ENCODE measurements around the gene TRPM3. TPM values are rescaled to one million over a fixed set of nuclear protein-coding genes. Genes with fewer than 3 reads are reported as not detected.

TRPM3 gene
- total RNA-seq, 2 experiments from 2014 or later: not detected

DNA sequence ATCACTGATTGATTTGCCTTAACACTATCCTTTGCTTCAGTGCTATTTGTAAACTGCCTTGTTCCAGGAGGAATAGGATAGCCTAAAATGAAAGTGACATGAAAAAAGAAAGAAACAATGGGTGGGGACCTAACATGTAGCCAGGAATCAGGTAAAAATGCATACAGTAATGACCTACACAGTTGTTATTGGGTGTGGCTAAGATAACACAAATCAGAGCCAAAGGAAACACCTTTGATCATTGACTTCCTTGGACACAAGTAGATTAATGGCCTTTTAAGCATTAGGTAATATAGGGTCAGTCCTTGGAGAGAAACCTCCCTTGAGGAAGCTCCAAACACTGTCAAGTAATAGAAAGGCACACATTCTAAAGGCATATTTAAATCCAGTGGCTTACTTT, 220.4 kb downstream of the TRPM3 start:
- ChIA-PET POLR2A (no interaction called here), CTCF (no interaction called here)
- no peaks in the 10 kb centered on the region for H3K27me3 Mint-ChIP-seq
- intact Hi-C loops (cut with micrococcal nuclease): no loop called here
- no peak overlapping the region for H3K4me3 Mint-ChIP-seq
- H3K27ac Mint-ChIP-seq: no peak overlapping the region
- DNase-seq: no peak
- no peaks in the 10 kb centered on the region for H3K9me3 Mint-ChIP-seq
- no peaks in the 10 kb centered on the region for H3K36me3 Mint-ChIP-seq
- H3K4me1 Mint-ChIP-seq (ENCODE audit: low read depth): no peaks in the 10 kb centered on the region

DNA sequence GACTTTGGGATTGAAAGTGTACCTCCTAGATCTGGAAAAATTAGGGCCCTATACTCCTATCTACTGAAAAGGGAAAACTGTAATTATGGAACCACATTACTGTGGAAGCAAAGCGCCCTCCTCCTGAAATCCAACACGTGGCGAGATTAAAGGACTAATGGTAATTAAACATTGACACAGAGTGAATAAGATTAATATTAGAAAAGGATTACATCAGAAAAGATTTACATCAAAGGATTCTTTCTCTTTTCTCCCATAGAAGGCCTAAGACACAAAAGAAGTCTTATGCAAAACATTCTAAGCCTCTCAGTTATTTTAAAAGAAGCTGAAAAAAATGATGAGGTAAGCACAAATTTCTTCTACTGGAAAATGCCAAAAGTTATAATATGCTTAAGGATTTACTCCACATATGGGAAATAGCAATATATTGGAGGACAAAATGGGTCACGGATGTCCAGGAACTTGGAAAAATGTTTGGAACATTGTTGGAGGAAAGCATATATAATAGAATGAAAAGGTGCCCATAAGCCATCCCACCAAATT, 227.8 kb downstream of the TRPM3 start:
- ChIA-PET CTCF (no interaction called here), POLR2A (no interaction called here)
- intact Hi-C loops (cut with micrococcal nuclease): no loop called here
- Mint-ChIP-seq H3K27me3 (peaks cover 1% of the 10 kb centered on the region), H3K27ac (no peak overlapping the region), H3K36me3 (no peaks in the 10 kb centered on the region), H3K4me3 (no peak overlapping the region), H3K4me1 (ENCODE audit: low read depth) (no peaks in the 10 kb centered on the region), H3K9me3 (no peaks in the 10 kb centered on the region)
- no peak for DNase-seq

DNA sequence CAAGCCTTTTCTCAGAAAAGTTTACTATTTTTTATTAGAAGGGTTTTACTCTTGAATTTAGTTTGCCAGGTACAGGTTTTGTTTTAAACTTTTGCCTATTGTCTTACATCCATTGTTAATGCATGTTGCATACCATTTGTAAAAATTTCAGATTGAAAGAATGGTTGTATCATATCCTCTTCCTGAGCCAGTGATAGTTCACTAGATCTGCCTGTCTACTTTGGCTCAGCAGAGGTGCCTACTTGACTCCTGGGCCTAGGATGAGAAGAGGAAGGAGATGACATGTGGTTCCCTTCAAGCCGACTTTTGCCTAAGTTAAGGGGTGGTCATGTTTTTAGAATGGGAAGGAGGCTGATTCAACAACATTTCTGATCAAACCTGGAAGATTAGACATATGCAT, 232.9 kb downstream of the TRPM3 start:
- ChIA-PET POLR2A (no interaction called here), CTCF (no interaction called here)
- no peaks in the 10 kb centered on the region for H3K4me1 Mint-ChIP-seq (ENCODE audit: low read depth)
- peaks cover 4% of the 10 kb centered on the region for H3K27me3 Mint-ChIP-seq
- no peak overlapping the region for H3K4me3 Mint-ChIP-seq
- H3K36me3 Mint-ChIP-seq: no peaks in the 10 kb centered on the region
- no peak for DNase-seq
- intact Hi-C loops (cut with micrococcal nuclease): no loop called here
- H3K27ac Mint-ChIP-seq: no peak overlapping the region
- H3K9me3 Mint-ChIP-seq: no peaks in the 10 kb centered on the region

DNA sequence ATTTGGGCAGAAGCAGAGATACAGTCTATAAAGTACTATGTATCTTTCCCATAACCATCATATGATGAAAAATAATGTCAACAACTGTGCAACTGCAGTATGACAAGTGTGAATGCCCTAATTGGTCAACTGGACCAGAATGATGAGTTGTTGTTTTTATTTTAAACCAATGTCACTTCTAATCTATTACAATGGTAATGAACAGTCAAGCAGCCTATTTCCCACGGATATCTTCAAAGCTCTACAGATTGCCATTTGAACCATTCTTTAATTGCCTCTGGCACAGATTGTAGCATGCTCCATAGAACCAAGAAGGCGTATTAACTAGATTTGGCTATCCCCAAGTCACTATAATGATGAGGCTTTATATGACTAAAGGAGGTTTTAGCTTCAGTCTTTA, 233.6 kb downstream of the TRPM3 start:
- Mint-ChIP-seq H3K4me1 (ENCODE audit: low read depth) (no peaks in the 10 kb centered on the region), H3K4me3 (no peak overlapping the region), H3K27me3 (peaks cover 4% of the 10 kb centered on the region), H3K9me3 (no peaks in the 10 kb centered on the region), H3K36me3 (no peaks in the 10 kb centered on the region), H3K27ac (no peak overlapping the region)
- CTCF ChIA-PET: no interaction called here
- DNase-seq: no peak
- intact Hi-C loops (cut with micrococcal nuclease): no loop called here
- POLR2A ChIA-PET: no interaction called here

DNA sequence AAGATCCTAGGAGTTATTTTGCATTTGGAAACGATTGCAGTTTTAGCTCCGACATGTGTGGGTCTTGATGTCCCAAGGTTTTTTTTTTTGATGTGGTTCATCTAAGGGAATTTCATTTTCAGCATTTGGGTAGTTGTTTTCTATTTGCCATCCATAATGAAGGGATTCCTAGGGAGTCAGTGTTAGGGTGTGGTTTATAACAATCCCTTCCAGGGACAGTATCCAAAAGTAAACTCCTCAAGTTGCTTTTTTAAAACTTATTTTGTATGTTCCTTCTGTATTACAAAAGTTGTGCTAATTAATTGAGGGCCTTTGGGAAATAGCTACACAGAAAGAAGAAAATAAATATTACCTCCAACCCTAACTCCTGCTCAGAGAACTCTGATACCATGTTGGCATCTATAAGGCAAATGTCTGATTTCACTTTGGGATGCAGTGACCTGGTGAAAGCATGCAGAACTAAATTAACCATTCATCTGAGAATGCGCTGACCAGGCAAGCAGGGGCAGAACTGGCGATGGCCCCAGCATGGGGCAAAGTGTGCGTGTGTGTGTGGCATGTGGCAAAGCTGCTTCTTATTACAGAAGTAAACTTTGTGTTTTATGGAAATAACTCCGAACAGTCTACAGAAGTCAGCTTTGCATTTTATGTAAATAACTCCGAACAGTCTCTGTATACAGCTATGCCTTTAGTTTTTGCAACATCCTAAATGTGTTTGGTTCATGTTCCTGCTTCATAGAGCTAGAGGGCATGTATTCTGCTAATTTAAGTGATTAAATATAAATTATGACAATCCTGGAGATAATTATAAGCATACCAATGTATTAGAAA, 237.2 kb downstream of the TRPM3 start:
- Mint-ChIP-seq H3K27ac (no peak overlapping the region), H3K9me3 (no peaks in the 10 kb centered on the region), H3K27me3 (peaks cover 4% of the 10 kb centered on the region), H3K4me1 (ENCODE audit: low read depth) (no peaks in the 10 kb centered on the region), H3K36me3 (no peaks in the 10 kb centered on the region), H3K4me3 (no peak overlapping the region)
- ChIA-PET POLR2A (no interaction called here), CTCF (no interaction called here)
- DNase-seq: no peak
- intact Hi-C loops (cut with micrococcal nuclease): no loop called here

DNA sequence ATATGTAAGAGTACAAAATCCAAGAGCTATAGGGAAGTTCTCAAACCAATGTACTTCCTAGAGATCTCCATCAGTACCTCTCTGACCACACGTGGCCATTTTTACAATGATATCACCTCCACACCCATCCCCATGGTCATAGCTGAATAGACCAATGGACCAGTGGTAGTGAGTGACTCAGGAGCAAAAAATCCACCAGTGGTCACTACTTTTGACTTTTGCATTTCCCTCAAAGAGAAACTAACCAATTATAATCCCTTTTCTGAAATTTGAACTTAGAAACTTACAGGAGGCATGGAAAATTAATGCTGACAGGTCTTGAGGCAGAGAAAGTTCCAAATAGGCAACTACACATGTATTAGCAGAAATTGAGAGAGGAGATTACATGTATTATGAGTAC, 238.4 kb downstream of the TRPM3 start:
- Mint-ChIP-seq H3K27ac (no peak overlapping the region), H3K36me3 (no peaks in the 10 kb centered on the region), H3K27me3 (no peaks in the 10 kb centered on the region), H3K4me3 (no peak overlapping the region), H3K4me1 (ENCODE audit: low read depth) (no peaks in the 10 kb centered on the region), H3K9me3 (no peaks in the 10 kb centered on the region)
- POLR2A ChIA-PET: no interaction called here
- no peak for DNase-seq
- intact Hi-C loops (cut with micrococcal nuclease): no loop called here
- CTCF ChIA-PET: no interaction called here

DNA sequence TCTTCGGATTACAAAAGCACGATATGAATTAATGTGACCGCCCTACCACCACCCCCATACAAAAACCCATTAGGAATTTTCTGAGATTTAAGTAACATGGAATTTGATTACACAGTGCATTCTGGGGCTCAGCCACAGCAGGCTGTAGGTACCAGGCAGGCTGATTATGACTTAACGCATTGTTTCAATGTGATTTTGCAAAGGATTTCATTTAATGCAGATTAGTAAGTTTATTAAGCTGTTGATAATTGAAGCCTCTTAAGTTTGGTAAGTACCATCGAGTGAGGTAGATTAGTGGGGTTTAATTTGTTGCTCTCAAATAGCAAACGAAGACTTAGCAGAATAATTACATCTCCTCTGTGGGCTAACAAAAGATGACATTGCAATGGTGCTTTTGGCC, 240.1 kb downstream of the TRPM3 start:
- DNase-seq: no peak
- Mint-ChIP-seq H3K4me1 (ENCODE audit: low read depth) (no peaks in the 10 kb centered on the region), H3K36me3 (no peaks in the 10 kb centered on the region), H3K9me3 (no peaks in the 10 kb centered on the region), H3K27me3 (no peaks in the 10 kb centered on the region), H3K4me3 (no peak overlapping the region), H3K27ac (no peak overlapping the region)
- intact Hi-C loops (cut with micrococcal nuclease): no loop called here
- ChIA-PET POLR2A (no interaction called here), CTCF (no interaction called here)

DNA sequence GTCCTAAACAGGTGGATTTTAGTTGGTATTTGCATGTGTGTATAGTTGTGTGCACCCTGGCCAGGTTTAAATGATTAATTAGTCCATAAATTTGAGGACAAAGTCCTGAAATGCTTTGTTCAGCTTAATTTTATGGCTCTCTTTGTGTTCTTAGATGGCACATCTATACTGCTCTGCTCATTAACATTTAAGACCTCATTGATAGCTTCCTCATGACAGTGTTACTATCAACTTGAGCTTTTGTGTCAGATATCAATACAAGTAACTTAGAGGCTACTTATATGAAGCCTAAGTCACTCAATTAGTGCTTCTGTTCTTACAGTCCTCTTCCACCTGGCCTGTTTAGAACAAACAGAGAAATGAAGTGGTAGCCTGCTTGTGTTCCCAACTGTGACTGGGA, 240.9 kb downstream of the TRPM3 start:
- Mint-ChIP-seq H3K36me3 (no peaks in the 10 kb centered on the region), H3K4me1 (ENCODE audit: low read depth) (no peaks in the 10 kb centered on the region), H3K9me3 (no peaks in the 10 kb centered on the region), H3K4me3 (no peak overlapping the region), H3K27ac (no peak overlapping the region), H3K27me3 (no peaks in the 10 kb centered on the region)
- intact Hi-C loops (cut with micrococcal nuclease): no loop called here
- POLR2A ChIA-PET: no interaction called here
- no peak for DNase-seq
- CTCF ChIA-PET: interaction anchor here (0.6 kb wide), 1 partner anchor 42 kb away, joined by 3 read pairs; no protein-coding TSS in a partner anchor

DNA sequence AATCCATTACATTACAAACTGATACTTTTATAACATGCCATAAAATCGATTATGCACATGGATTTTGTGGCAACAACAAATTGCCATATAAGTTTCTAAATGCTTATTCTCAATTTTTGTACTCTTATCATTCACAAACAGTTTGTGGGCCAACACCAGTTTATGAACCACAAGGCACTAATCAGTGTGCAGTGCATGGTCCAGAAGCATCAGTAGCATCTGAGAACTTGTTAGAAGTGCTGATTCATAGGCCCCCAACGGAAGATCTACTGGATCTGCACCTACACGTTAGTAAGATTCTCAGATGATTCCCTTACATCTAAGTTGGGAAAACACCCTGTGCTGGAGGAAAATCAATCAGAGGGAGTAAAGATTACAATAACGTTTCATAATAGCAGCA, 242.8 kb downstream of the TRPM3 start:
- POLR2A ChIA-PET: no interaction called here
- no peaks in the 10 kb centered on the region for H3K4me1 Mint-ChIP-seq (ENCODE audit: low read depth)
- CTCF ChIA-PET: no interaction called here
- H3K27me3 Mint-ChIP-seq: no peaks in the 10 kb centered on the region
- no peak overlapping the region for H3K27ac Mint-ChIP-seq
- no peaks in the 10 kb centered on the region for H3K36me3 Mint-ChIP-seq
- no peak for DNase-seq
- intact Hi-C loops (cut with micrococcal nuclease): no loop called here
- H3K4me3 Mint-ChIP-seq: no peak overlapping the region
- no peaks in the 10 kb centered on the region for H3K9me3 Mint-ChIP-seq

DNA sequence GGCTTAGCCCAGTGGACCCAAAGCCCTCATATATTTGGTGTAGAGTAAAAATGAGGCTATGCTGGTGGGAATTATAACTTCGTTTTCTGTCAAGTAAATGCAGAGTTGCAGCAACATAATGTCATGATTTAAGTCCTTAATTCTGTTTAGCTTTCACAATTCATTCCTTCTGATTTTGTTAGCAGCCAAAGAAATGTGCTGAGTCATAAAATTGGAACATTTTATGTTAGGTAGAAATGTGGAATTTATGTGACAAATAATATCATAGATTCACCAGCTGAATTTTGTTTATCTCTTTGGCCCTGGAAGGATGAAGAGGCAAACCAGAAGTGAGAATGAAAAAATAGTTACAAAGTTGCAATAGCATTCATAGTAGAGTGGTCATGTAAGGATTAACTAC, 247.0 kb downstream of the TRPM3 start:
- no peak for DNase-seq
- no peaks in the 10 kb centered on the region for H3K27me3 Mint-ChIP-seq
- H3K36me3 Mint-ChIP-seq: no peaks in the 10 kb centered on the region
- POLR2A ChIA-PET: no interaction called here
- intact Hi-C loops (cut with micrococcal nuclease): no loop called here
- CTCF ChIA-PET: no interaction called here
- H3K4me1 Mint-ChIP-seq (ENCODE audit: low read depth): no peaks in the 10 kb centered on the region
- no peak overlapping the region for H3K4me3 Mint-ChIP-seq
- no peaks in the 10 kb centered on the region for H3K9me3 Mint-ChIP-seq
- no peak overlapping the region for H3K27ac Mint-ChIP-seq

DNA sequence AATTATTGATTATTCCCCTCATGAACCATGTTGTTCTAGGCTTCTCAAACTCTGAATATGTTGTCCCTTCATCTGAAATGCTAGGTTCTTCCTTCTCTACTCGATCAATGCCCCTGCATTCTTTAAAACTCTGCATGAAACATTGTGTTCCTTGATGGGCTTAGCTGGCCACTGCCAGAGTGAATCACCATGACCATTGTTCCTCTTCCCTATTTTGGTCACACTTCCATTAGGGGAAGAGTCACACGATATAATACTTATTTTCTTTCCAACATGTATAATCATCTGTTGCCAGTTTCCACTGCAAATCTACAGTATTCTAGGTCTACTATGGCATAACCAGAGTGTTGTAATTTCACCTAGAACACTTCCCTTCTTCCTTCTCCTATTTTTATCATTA, 247.9 kb downstream of the TRPM3 start:
- no peaks in the 10 kb centered on the region for H3K4me1 Mint-ChIP-seq (ENCODE audit: low read depth)
- POLR2A ChIA-PET: no interaction called here
- CTCF ChIA-PET: no interaction called here
- H3K36me3 Mint-ChIP-seq: no peaks in the 10 kb centered on the region
- H3K4me3 Mint-ChIP-seq: no peak overlapping the region
- no peak for DNase-seq
- no peak overlapping the region for H3K27ac Mint-ChIP-seq
- no peaks in the 10 kb centered on the region for H3K9me3 Mint-ChIP-seq
- intact Hi-C loops (cut with micrococcal nuclease): no loop called here
- H3K27me3 Mint-ChIP-seq: no peaks in the 10 kb centered on the region

DNA sequence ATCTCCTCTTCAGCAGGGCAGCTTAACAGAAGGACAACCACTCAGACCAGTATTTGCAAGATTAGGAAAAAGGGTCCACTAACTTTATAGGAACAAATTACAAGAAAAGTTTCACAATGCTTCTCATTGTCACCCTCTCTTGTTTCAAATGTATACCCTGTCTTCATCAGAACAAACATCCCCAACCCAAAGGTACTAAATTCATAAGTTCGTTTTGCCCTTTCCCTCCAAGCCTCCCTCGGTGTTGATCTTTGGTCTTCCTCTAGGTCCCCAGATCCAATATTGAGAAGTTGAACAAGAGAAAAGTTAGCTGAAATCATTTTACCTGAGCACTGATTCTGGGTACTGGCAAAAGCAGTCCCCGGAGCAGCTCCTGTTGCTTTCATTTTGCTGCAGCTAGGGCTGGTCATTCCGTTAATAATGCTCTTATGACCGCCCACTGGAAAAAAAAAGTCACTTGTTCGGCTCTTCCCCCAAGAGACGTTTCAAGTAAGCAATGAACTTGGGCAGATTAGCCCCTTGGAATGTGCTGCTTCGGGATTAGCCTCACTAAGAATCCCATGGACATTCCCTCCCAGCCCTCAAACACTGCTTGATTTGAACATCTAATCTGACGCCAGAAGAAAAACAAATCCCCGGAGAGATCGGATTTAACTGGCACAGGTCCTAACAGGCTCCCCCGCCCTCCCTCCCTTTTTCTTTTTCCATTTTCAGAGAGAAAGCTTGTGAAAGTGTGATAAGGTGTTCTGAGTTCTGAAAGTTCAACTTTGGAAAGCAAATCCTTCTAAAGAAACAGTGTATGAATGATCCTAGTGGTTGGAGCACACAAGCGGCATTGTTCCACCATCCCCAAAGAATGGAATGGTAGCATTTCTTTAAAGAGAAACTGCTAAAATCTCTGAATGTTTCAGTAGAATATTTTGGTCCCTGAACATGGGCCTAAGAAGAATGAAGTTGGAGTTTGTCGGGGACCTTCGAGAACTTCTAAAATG, 252.5 kb downstream of the TRPM3 start:
- ChIA-PET POLR2A (no interaction called here), CTCF (no interaction called here)
- DNase-seq: no peak
- H3K27me3 Mint-ChIP-seq: no peaks in the 10 kb centered on the region
- no peak overlapping the region for H3K4me3 Mint-ChIP-seq
- no peaks in the 10 kb centered on the region for H3K9me3 Mint-ChIP-seq
- no peak overlapping the region for H3K27ac Mint-ChIP-seq
- intact Hi-C loops (cut with micrococcal nuclease): no loop called here
- H3K4me1 Mint-ChIP-seq (ENCODE audit: low read depth): no peaks in the 10 kb centered on the region
- H3K36me3 Mint-ChIP-seq: no peaks in the 10 kb centered on the region
